OCI-LY1 (cell line): ENCODE measurements around the gene ZNF593.
A peak's percentile ranks its signal among the peaks of the same experiment; 100 is the strongest.

Experiments used
- H2AFZ ChIP-seq: fragments of 200-600 bp; sonication (generic), shearing (Covaris generic); 2 replicates; pipeline ENCODE4 v1.6.0; 2014; ENCODE audit warnings: antibody characterized with exemption, mild to moderate bottlenecking, low read length
- H3F3A ChIP-seq: fragments of 200-600 bp; sonication (generic), shearing (Covaris generic); 2 replicates; pipeline ENCODE4 v1.6.0; 2014; ENCODE audit warnings: mild to moderate bottlenecking, antibody characterized with exemption, low read length, moderate library complexity; ENCODE audit not compliant: insufficient read depth
- H3K27ac ChIP-seq: fragments of 200-600 bp; sonication (generic); 2 replicates; pipeline ENCODE4 v1.5.1; 2014; ENCODE audit warnings: low read length, mixed run types, mild to moderate bottlenecking, low read depth; ENCODE audit not compliant: poor library complexity, severe bottlenecking
- H3K27me3 ChIP-seq: fragments of 200-600 bp; sonication (generic); 2 replicates; pipeline ENCODE4 v1.6.0; 2014; ENCODE audit warnings: antibody characterized with exemption, mild to moderate bottlenecking, low read length, moderate library complexity; ENCODE audit not compliant: insufficient read depth
- H3K36me3 ChIP-seq: fragments of 200-600 bp; sonication (generic); 2 replicates; pipeline ENCODE4 v1.6.1; 2014; ENCODE audit warnings: mild to moderate bottlenecking, antibody characterized with exemption, low read length, moderate library complexity, mixed read lengths; ENCODE audit not compliant: insufficient read depth
- H3K4me1 ChIP-seq: fragments of 200-600 bp; sonication (generic); 2 replicates; pipeline ENCODE4 v1.5.1; 2014; ENCODE audit warnings: mild to moderate bottlenecking, low read length, moderate library complexity; ENCODE audit not compliant: insufficient read depth, severe bottlenecking
- H3K4me2 ChIP-seq: fragments of 200-600 bp; sonication (generic), shearing (Covaris generic); 2 replicates; pipeline ENCODE4 v1.6.1; 2014; ENCODE audit warnings: low read length
- H3K4me3 ChIP-seq: fragments of 200-600 bp; sonication (generic); 2 replicates; pipeline ENCODE4 v1.5.1; 2014; ENCODE audit warnings: low read length, low read depth, mild to moderate bottlenecking, mixed read lengths; ENCODE audit not compliant: poor library complexity, severe bottlenecking
- H3K79me2 ChIP-seq: fragments of 200-600 bp; shearing (Covaris generic); 2 replicates; pipeline ENCODE4 v1.6.1; 2016; ENCODE audit warnings: mixed run types, low read length, mixed read lengths; ENCODE audit not compliant: insufficient read depth
- H3K9ac ChIP-seq: fragments of 200-600 bp; sonication (generic), shearing (Covaris generic); 2 replicates; pipeline ENCODE4 v1.6.1; 2014; ENCODE audit warnings: mild to moderate bottlenecking, low read length, mixed read lengths
- H3K9me2 ChIP-seq: fragments of 200-600 bp; sonication (generic), shearing (Covaris generic); 2 replicates; pipeline ENCODE4 v1.6.1; 2014; ENCODE audit warnings: low read depth, mild to moderate bottlenecking, low read length, mixed read lengths
- H3K9me3 ChIP-seq: fragments of 200-600 bp; shearing (Covaris generic); 2 replicates; pipeline ENCODE4 v1.6.1; 2014; ENCODE audit warnings: low read length, mixed read lengths
- H4K20me1 ChIP-seq: fragments of 200-600 bp; sonication (generic), shearing (Covaris generic); 2 replicates; pipeline ENCODE4 v1.6.0; 2016; ENCODE audit warnings: mild to moderate bottlenecking, low read length; ENCODE audit not compliant: insufficient read depth
- CTCF ChIP-seq: fragments of 200-600 bp; sonication (generic), shearing (Covaris generic); IDR thresholded peaks from 2 replicates; pipeline ENCODE4 v1.5.1; 2017; ENCODE audit warnings: mild to moderate bottlenecking, antibody characterized with exemption, low read length, moderate library complexity, mixed read lengths
- EZH2 ChIP-seq: fragments of 200-600 bp; sonication (generic), shearing (Covaris generic); IDR thresholded peaks from 2 replicates; pipeline ENCODE4 v1.8.0; 2017; ENCODE audit warnings: borderline replicate concordance, mixed run types, mild to moderate bottlenecking, antibody characterized with exemption, low read length, moderate library complexity, mixed read lengths

ZNF593 gene

GRCh38 chr1:26126321-26127084, 43.2 kb upstream of the ZNF593 start:
- no peaks in the 10 kb centered on the region for H3K9me3 ChIP-seq
- no peaks in the 10 kb centered on the region for H3K9me2 ChIP-seq
- peaks cover 26% of the 10 kb centered on the region for H3K4me1 ChIP-seq
- peak overlapping the region; percentile 20; the same call in 1 of the 2 replicates for H3K9ac ChIP-seq
- H3K27ac ChIP-seq: peak overlapping the region; percentile 59
- no peak overlapping the region for H2AFZ ChIP-seq
- H3K79me2 ChIP-seq: no peaks in the 10 kb centered on the region
- no peak for TF ChIP-seq CTCF
- no peak for TF ChIP-seq EZH2
- H3K4me2 ChIP-seq: peak overlapping the region; percentile 48
- no peaks in the 10 kb centered on the region for H3K27me3 ChIP-seq
- no peaks in the 10 kb centered on the region for H3F3A ChIP-seq
- H3K4me3 ChIP-seq: peak overlapping the region; percentile 4
- H4K20me1 ChIP-seq: no peaks in the 10 kb centered on the region
- peaks cover 18% of the 10 kb centered on the region for H3K36me3 ChIP-seq

GRCh38 chr1:26127235-26128163, 42.2 kb upstream of the ZNF593 start:
- Histone ChIP-seq H3K4me1 (peaks cover 26% of the 10 kb centered on the region), H3K9me2 (no peaks in the 10 kb centered on the region), H3K27ac (no peak overlapping the region), H3K9me3 (no peaks in the 10 kb centered on the region), H2AFZ (no peak overlapping the region), H4K20me1 (no peaks in the 10 kb centered on the region), H3K79me2 (no peaks in the 10 kb centered on the region), H3K27me3 (no peaks in the 10 kb centered on the region), H3K36me3 (peaks cover 8% of the 10 kb centered on the region), H3K4me2 (no peak overlapping the region), H3K4me3 (no peak overlapping the region), H3F3A (no peaks in the 10 kb centered on the region), H3K9ac (no peak overlapping the region)
- TF ChIP-seq CTCF (no peak), EZH2 (no peak)

- H3K9me3 ChIP-seq: no peaks in the 10 kb centered on the region
- H3K79me2 ChIP-seq: no peaks in the 10 kb centered on the region
- no peaks in the 10 kb centered on the region for H4K20me1 ChIP-seq
- no peaks in the 10 kb centered on the region for H3F3A ChIP-seq
- no peak overlapping the region for H3K27ac ChIP-seq
- no peak overlapping the region for H3K9ac ChIP-seq
- no peaks in the 10 kb centered on the region for H3K27me3 ChIP-seq
- H2AFZ ChIP-seq: no peak overlapping the region
- H3K4me2 ChIP-seq: no peak overlapping the region
- peaks cover 22% of the 10 kb centered on the region for H3K4me1 ChIP-seq
- H3K36me3 ChIP-seq: no peaks in the 10 kb centered on the region; the same call in 1 of the 2 replicates
- no peaks in the 10 kb centered on the region for H3K9me2 ChIP-seq
- TF ChIP-seq EZH2 (no peak), CTCF (no peak)
- no peak overlapping the region for H3K4me3 ChIP-seq
These were observed 39.9 kb upstream of the ZNF593 start for GRCh38 chr1:26129778-26130177.
